Neural cell (in vitro differentiated cells): ENCODE results near the gene UBA6.

ENCODE experiments used
- CTCF ChIP-seq: fragments of 450-650 bp; IDR thresholded peaks from 2 replicates; pipeline ENCODE4 v1.5.1; 2014; ENCODE audit warnings: antibody characterized with exemption, mild to moderate bottlenecking, moderate library complexity; ENCODE audit not compliant: poor library complexity, severe bottlenecking
- EP300 ChIP-seq: fragments of 450-650 bp; conservative IDR thresholded peaks from 2 replicates; pipeline ENCODE4 v1.6.1; 2014; ENCODE audit warnings: antibody characterized with exemption, mild to moderate bottlenecking, moderate library complexity; ENCODE audit not compliant: poor library complexity, severe bottlenecking
- EZH2 ChIP-seq: fragments of 200-600, 300-800 bp; shearing (Covaris generic), sonication (generic); IDR thresholded peaks from 2 replicates; pipeline ENCODE4 v1.6.1; 2014; ENCODE audit warnings: antibody characterized with exemption, low read length, borderline replicate concordance, mild to moderate bottlenecking; ENCODE audit not compliant: insufficient read depth, poor library complexity, severe bottlenecking
- MXI1 ChIP-seq: fragments of 450-650 bp; conservative IDR thresholded peaks from 2 replicates; pipeline ENCODE4 v1.6.1; 2014; ENCODE audit warnings: antibody characterized with exemption, mild to moderate bottlenecking; ENCODE audit not compliant: poor library complexity, severe bottlenecking
- POLR2AphosphoS5 ChIP-seq: IDR thresholded peaks from 2 replicates; pipeline ENCODE4 v1.6.1; 2012
- REST ChIP-seq: IDR thresholded peaks from 2 replicates; pipeline ENCODE4 v1.6.1; 2012; ENCODE audit warnings: borderline replicate concordance

GRCh38 chr4:67723341-67723740 is 22.4 kb upstream of the UBA6 start:
- TF ChIP-seq CTCF (no peak), EZH2 (no peak), REST (no peak), POLR2AphosphoS5 (no peak), EP300 (no peak), MXI1 (no peak)
